ENCODE results near the gene CDK7. TPM values are rescaled to one million over a fixed set of nuclear protein-coding genes. Genes with fewer than 3 reads are reported as not detected.

The CDK7 gene
- total RNA-seq, 3 donors from 2014 or later: 18.3 to 22.7 (median 22.0) TPM

GRCh38 chr5:69238760-69239251, 4.1 kb downstream of the CDK7 start:
- DNase-seq: no peak
- TF ChIP-seq, protein P1, sequence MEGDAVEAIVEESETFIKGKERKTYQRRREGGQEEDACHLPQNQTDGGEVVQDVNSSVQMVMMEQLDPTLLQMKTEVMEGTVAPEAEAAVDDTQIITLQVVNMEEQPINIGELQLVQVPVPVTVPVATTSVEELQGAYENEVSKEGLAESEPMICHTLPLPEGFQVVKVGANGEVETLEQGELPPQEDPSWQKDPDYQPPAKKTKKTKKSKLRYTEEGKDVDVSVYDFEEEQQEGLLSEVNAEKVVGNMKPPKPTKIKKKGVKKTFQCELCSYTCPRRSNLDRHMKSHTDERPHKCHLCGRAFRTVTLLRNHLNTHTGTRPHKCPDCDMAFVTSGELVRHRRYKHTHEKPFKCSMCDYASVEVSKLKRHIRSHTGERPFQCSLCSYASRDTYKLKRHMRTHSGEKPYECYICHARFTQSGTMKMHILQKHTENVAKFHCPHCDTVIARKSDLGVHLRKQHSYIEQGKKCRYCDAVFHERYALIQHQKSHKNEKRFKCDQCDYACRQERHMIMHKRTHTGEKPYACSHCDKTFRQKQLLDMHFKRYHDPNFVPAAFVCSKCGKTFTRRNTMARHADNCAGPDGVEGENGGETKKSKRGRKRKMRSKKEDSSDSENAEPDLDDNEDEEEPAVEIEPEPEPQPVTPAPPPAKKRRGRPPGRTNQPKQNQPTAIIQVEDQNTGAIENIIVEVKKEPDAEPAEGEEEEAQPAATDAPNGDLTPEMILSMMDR (IDR thresholded peaks at IDR 0.05): no peak
- H3K4me1 ChIP-seq (ENCODE audit: low read depth): peaks cover 9% of the 10 kb centered on the region
- no peaks in the 10 kb centered on the region for H3K36me3 ChIP-seq (ENCODE audit: low read depth)
- H3K9me3 ChIP-seq: no peaks in the 10 kb centered on the region
- no peak for ATAC-seq
- intact Hi-C loops (cut with DNase I, micrococcal nuclease): no loop called here
- no peak overlapping the region for H3K4me3 ChIP-seq

DNA sequence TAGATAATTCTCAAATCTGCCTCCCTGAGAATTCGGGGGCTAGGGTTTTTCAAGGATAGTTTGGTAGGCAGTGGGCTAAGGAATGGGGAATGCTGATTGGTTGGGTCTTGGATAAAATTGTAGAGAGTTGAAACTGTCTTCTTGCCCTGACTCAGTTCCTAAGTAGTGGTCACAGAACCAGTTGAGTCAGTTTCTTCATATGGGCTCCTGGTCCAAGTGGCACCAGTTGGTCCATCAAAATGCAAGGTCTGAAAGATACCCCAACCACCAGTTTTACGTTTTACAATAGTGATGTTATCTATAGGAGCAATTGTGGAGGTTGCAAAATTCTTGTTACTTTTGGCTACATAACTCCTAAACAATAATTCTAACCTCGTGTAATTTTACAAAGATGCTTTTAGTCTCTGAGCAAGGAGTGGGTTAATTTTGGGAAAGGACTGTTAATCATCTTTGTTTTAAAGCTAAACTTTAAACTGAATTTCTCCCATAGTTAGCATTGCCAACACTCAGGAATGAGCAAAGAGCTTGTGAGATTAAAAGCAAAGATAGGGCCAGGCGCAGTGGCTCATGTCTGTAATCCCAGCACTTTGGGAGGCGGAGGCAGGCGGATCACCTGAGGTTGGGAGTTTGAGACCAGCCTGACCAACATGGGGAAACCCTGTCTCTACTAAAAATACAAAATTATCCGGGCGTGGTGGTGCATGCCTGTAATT, 7.7 kb downstream of the CDK7 start:
- TF ChIP-seq, protein P1 (IDR thresholded peaks at IDR 0.05): no peak
- intact Hi-C loops (cut with DNase I, micrococcal nuclease): no loop called here
- Histone ChIP-seq H3K4me1 (ENCODE audit: low read depth) (no peaks in the 10 kb centered on the region), H3K36me3 (ENCODE audit: low read depth) (no peaks in the 10 kb centered on the region), H3K4me3 (no peak overlapping the region), H3K9me3 (no peaks in the 10 kb centered on the region)
- ATAC-seq (no peak), DNase-seq (no peak)

- Histone ChIP-seq H3K9me3 (no peaks in the 10 kb centered on the region), H3K36me3 (ENCODE audit: low read depth) (no peaks in the 10 kb centered on the region), H3K4me1 (ENCODE audit: low read depth) (no peaks in the 10 kb centered on the region), H3K4me3 (no peak overlapping the region)
- DNase-seq (no peak), ATAC-seq (no peak)
- TF ChIP-seq, protein P1 (IDR thresholded peaks at IDR 0.05): no peak
- intact Hi-C loops (cut with DNase I, micrococcal nuclease): no loop called here
Observed at GRCh38 chr5:69245031-69245430, 10.3 kb downstream of the CDK7 start.

- Histone ChIP-seq H3K36me3 (ENCODE audit: low read depth) (no peaks in the 10 kb centered on the region), H3K4me3 (no peak overlapping the region), H3K9me3 (no peaks in the 10 kb centered on the region), H3K4me1 (ENCODE audit: low read depth) (no peaks in the 10 kb centered on the region)
- intact Hi-C loops (cut with DNase I, micrococcal nuclease): no loop called here
- no peak for ATAC-seq
- TF ChIP-seq, protein P1 (IDR thresholded peaks at IDR 0.05): no peak
- DNase-seq: no peak
Observed at GRCh38 chr5:69248019-69248418, 13.3 kb downstream of the CDK7 start.

- Histone ChIP-seq H3K36me3 (ENCODE audit: low read depth) (no peaks in the 10 kb centered on the region), H3K4me3 (no peak overlapping the region), H3K4me1 (ENCODE audit: low read depth) (no peaks in the 10 kb centered on the region), H3K9me3 (no peaks in the 10 kb centered on the region)
- TF ChIP-seq, protein P1 (IDR thresholded peaks at IDR 0.05): no peak
- intact Hi-C loops (cut with DNase I, micrococcal nuclease): no loop called here
- DNase-seq (no peak), ATAC-seq (no peak)
Observed at GRCh38 chr5:69250593-69250992, 15.9 kb downstream of the CDK7 start.
